Activated CD8-positive, alpha-beta T cell treated with anti-CD3 and anti-CD28 coated beads for 36 hours (primary cell): Measurements from ENCODE around the gene UBN1. TPM values are rescaled to one million over a fixed set of nuclear protein-coding genes. Genes with fewer than 3 reads are reported as not detected.

Source experiments
- ATAC-seq: fragments of 200-7000 bp; cut with Tn5 transposase; one replicate; pipeline ENCODE4 v1.10.0; 2021; ENCODE audit warnings: mild to moderate bottlenecking, moderate library complexity
- CTCF ChIA-PET: fragments of 350-600 bp; sonication (Branson Sonifier 250); formaldehyde crosslinking; loops from one replicate; lab custom pipeline; 2021; ENCODE audit warnings: antibody characterized with exemption; lab: Charles Lee
- POLR2A ChIA-PET: fragments of 350-600 bp; sonication (Branson Sonifier 250); formaldehyde crosslinking; loops from one replicate; lab custom pipeline; 2021; ENCODE audit warnings: antibody characterized with exemption; lab: Charles Lee
- DNase-seq: peaks from one replicate; pipeline ENCODE4 v3.0.0-alpha.2; 2020
- H3K27ac Mint-ChIP-seq: one replicate; pipeline ENCODE4 v1.8.0; 2021; ENCODE audit warnings: mild to moderate bottlenecking, mixed read lengths
- H3K27me3 Mint-ChIP-seq: one replicate; pipeline ENCODE4 v1.8.0; 2021; ENCODE audit warnings: mixed read lengths
- H3K36me3 Mint-ChIP-seq: one replicate; pipeline ENCODE4 v1.8.0; 2021; ENCODE audit warnings: low read depth, mixed read lengths
- H3K4me1 Mint-ChIP-seq: one replicate; pipeline ENCODE4 v1.8.0; 2021; ENCODE audit warnings: low read depth, mixed read lengths
- H3K4me3 Mint-ChIP-seq: one replicate; pipeline ENCODE4 v1.8.0; 2021; ENCODE audit warnings: mild to moderate bottlenecking, moderate library complexity, mixed read lengths
- H3K9me3 Mint-ChIP-seq: one replicate; pipeline ENCODE4 v1.8.0; 2021; ENCODE audit warnings: mixed read lengths
- CTCF ChIP-seq: fragments of 200-600 bp; IDR thresholded peaks from one replicate; pipeline ENCODE4 v1.8.0; 2022; ENCODE audit warnings: antibody characterized with exemption, mild to moderate bottlenecking
- intact Hi-C: fragments of 100-400 bp; cut with micrococcal nuclease; formaldehyde crosslinking; loops from one replicate; pipeline ENCODE4 v1.10.0; 2022
- total RNA-seq, 2 experiments: library from RNA; stranded (reverse); gene quantifications; one replicate each; pipeline ENCODE4 v1.2.3, GENCODE V29; 2021

The UBN1 gene
- total RNA-seq, 2 experiments from 2014 or later: 25.4 to 25.6 TPM

DNA sequence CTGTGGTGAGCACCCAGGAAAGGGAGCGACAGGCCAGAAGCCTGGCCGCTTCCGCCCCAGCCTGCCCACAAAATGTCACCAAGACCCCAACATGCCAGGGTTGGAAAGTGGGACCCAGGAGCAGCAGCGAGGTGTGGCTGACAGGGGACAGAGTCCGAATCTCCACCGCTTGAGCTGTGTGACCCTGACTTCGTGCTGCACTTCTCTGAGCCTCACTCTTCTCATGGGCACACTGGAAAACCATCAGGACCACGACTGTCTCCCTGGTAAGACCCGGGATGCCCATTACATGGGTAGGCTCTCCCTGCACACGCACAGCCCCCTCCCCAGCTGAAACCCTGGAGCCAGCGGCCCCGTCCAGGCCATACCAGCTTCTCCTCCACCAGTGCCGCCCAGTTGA lies 54.8 kb downstream of the UBN1 start:
- Mint-ChIP-seq H3K27ac (no peak overlapping the region), H3K36me3 (no peaks in the 10 kb centered on the region), H3K4me3 (no peak overlapping the region), H3K27me3 (peaks cover 12% of the 10 kb centered on the region), H3K4me1 (no peaks in the 10 kb centered on the region), H3K9me3 (no peaks in the 10 kb centered on the region)
- no peak for ATAC-seq
- ChIA-PET POLR2A (no interaction called here), CTCF (interaction anchor here (1.4 kb wide), 1 partner anchor 54 kb away, joined by 3 read pairs; no protein-coding TSS in a partner anchor)
- TF ChIP-seq CTCF: no peak
- DNase-seq: no peak
- intact Hi-C loops: no loop called here

GRCh38 chr16:4904108-4904941 lies 57.0 kb downstream of the UBN1 start:
- Mint-ChIP-seq H3K36me3 (no peaks in the 10 kb centered on the region), H3K9me3 (no peaks in the 10 kb centered on the region), H3K4me3 (no peak overlapping the region), H3K27ac (no peak overlapping the region), H3K4me1 (no peaks in the 10 kb centered on the region), H3K27me3 (peaks cover 12% of the 10 kb centered on the region)
- no peak for ATAC-seq
- CTCF ChIA-PET: no interaction called here
- no peak for DNase-seq
- intact Hi-C loops: no loop called here
- POLR2A ChIA-PET: no interaction called here
- no peak for TF ChIP-seq CTCF

GRCh38 chr16:4904942-4905615 lies 57.8 kb downstream of the UBN1 start:
- CTCF ChIA-PET: interaction anchor here (1.5 kb wide), 1 partner anchor 51 kb away, joined by 5 read pairs; no protein-coding TSS in a partner anchor
- Mint-ChIP-seq H3K36me3 (no peaks in the 10 kb centered on the region), H3K27me3 (peaks cover 12% of the 10 kb centered on the region), H3K4me3 (no peak overlapping the region), H3K4me1 (no peaks in the 10 kb centered on the region), H3K9me3 (no peaks in the 10 kb centered on the region), H3K27ac (no peak overlapping the region)
- POLR2A ChIA-PET: no interaction called here
- no peak for DNase-seq
- ATAC-seq: no peak
- TF ChIP-seq CTCF: no peak
- intact Hi-C loops: no loop called here

DNA sequence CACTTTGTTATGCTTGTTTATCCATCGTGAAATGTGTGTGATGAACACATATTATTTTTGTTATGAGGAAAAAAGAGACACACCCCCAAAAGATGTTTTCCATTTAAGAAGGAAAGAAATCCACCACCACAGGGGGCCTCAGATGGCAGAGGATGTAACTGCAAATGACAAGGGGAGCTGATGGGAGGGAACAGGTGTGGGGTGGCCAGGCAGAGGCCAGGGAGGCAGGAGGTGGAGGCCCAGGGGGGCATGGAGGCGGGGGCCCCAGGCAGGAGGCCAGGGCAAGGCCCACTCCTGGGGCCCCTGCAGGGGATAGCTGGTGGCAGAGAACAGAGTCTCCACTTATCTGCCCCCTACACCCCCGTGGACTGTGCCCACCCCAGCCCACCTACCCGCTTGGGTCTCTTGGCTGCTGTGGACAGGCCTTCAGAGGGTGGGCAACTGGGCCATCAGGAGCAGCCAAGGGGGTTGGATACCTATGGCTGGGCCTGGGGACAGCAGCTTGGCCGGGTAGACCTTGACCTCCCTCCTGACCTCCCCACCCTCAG lies 61.6 kb downstream of the UBN1 start:
- no peaks in the 10 kb centered on the region for H3K9me3 Mint-ChIP-seq
- ChIA-PET CTCF (no interaction called here), POLR2A (no interaction called here)
- H3K27me3 Mint-ChIP-seq: peaks cover 9% of the 10 kb centered on the region
- no peaks in the 10 kb centered on the region for H3K36me3 Mint-ChIP-seq
- no peak for TF ChIP-seq CTCF
- H3K4me3 Mint-ChIP-seq: no peak overlapping the region
- ATAC-seq (no peak), DNase-seq (no peak)
- no peak overlapping the region for H3K27ac Mint-ChIP-seq
- intact Hi-C loops: no loop called here
- H3K4me1 Mint-ChIP-seq: no peaks in the 10 kb centered on the region

DNA sequence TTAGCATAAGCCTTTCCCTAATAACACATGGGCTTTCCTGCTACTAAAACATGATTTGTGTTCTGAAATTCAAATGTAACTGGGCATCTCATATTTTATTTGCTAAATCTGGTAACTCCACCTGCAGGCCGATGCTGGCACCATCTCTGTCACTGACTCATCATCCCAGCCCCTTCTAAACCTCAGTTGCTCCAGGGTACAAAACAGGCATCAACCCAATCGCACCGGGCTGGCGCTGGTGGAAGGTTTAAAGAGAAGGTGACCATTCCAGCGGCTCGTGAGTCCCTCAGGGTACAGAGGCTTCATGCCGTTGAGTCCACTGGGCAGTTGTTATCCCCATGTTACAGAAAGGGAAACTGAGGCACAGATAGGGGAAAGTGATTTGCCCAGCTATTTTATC lies 62.5 kb downstream of the UBN1 start:
- Mint-ChIP-seq H3K27ac (no peak overlapping the region), H3K4me3 (no peak overlapping the region), H3K9me3 (no peaks in the 10 kb centered on the region), H3K4me1 (no peaks in the 10 kb centered on the region), H3K27me3 (peaks cover under 1% of the 10 kb centered on the region), H3K36me3 (no peaks in the 10 kb centered on the region)
- TF ChIP-seq CTCF: no peak
- DNase-seq (no peak), ATAC-seq (no peak)
- intact Hi-C loops: no loop called here
- POLR2A ChIA-PET: interaction anchor here (0.6 kb wide), 1 partner anchor 240 kb away, joined by 3 read pairs; no protein-coding TSS in a partner anchor
- CTCF ChIA-PET: no interaction called here
